ENCODE measurements around the gene RBM20.
A peak's percentile ranks its signal among the peaks of the same experiment; 100 is the strongest.

Gene RBM20

GRCh38 chr10:110840923-110841428, 196.8 kb downstream of the RBM20 start:
- no peak for DNase-seq

GRCh38 chr10:110841767-110842267, 197.7 kb downstream of the RBM20 start:
- DNase-seq, result no peak

GRCh38 chr10:110842326-110842904, 198.3 kb downstream of the RBM20 start:
- no peak for DNase-seq

- no peak for DNase-seq
Measured at GRCh38 chr10:110843031-110843430, 198.9 kb downstream of the RBM20 start.

GRCh38 chr10:110843796-110844616, 199.9 kb downstream of the RBM20 start:
- DNase-seq, result no peak

- no peak for DNase-seq
Measured at GRCh38 chr10:110844617-110844881, 200.4 kb downstream of the RBM20 start.

GRCh38 chr10:110845192-110845755, 201.1 kb downstream of the RBM20 start:
- DNase-seq, result no peak

GRCh38 chr10:110845756-110846620, 201.9 kb downstream of the RBM20 start:
- no peak for DNase-seq

- no peak for DNase-seq
Measured at GRCh38 chr10:110847374-110847773, 203.2 kb downstream of the RBM20 start.

GRCh38 chr10:110848106-110848505, 204.0 kb downstream of the RBM20 start:
- no peak for DNase-seq

GRCh38 chr10:110850099-110850498, 206.0 kb downstream of the RBM20 start:
- no peak for DNase-seq

- peak; percentile 86 for DNase-seq
Measured at GRCh38 chr10:110851020-110851612, 207.0 kb downstream of the RBM20 start.

GRCh38 chr10:110852255-110852896, 208.2 kb downstream of the RBM20 start:
- no peak for DNase-seq

GRCh38 chr10:110852947-110853346, 208.8 kb downstream of the RBM20 start:
- DNase-seq, result no peak

- no peak for DNase-seq
Measured at GRCh38 chr10:110853921-110854605, 209.9 kb downstream of the RBM20 start.

GRCh38 chr10:110857265-110858171, 213.4 kb downstream of the RBM20 start:
- DNase-seq, result peak; percentile 89

- peak; percentile 96 for DNase-seq
Measured at GRCh38 chr10:110858297-110858934, 214.3 kb downstream of the RBM20 start.

GRCh38 chr10:110859206-110859972, 215.3 kb downstream of the RBM20 start:
- DNase-seq, result peak; percentile 42

GRCh38 chr10:110859973-110860376, 215.8 kb downstream of the RBM20 start:
- peak; percentile 73 for DNase-seq

Measured in hematopoietic multipotent progenitor cell treated with erythropoietin and hydrocortisone succinate and interleukin-3 and kit ligand, for 6 days (in vitro differentiated cells).